ENCODE results near the gene PRG3. TPM values are rescaled to one million over a fixed set of nuclear protein-coding genes. Genes with fewer than 3 reads are reported as not detected.

Gene PRG3
- total and polyA plus RNA-seq, 2 of the 4 experiments (the other 2 are of a cell fraction), result not detected

GRCh38 chr11:57407010-57407920 lies 26.3 kb upstream of the PRG3 start:
- H2BK15ac ChIP-seq (ENCODE audit: low read depth, low read length), result no peak overlapping the region
- H3K4me1 ChIP-seq (ENCODE audit: control insufficient read depth, insufficient read depth, low read length), result peaks cover 3% of the 10 kb centered on the region; the same call in 1 of the 2 replicates
- H3K4me2 ChIP-seq (ENCODE audit: low read depth, low read length), result no peak overlapping the region
- no peak overlapping the region for H2BK20ac ChIP-seq (ENCODE audit: low read depth, low read length)
- no TSS peak for BruUV-seq (replicated peaks)
- H3K27me3 ChIP-seq (ENCODE audit: control insufficient read depth, insufficient read depth, low read length), result peaks cover 7% of the 10 kb centered on the region; the same call in 1 of the 2 replicates
- H2AFZ ChIP-seq (replicated peaks; ENCODE audit: low read length, poor library complexity), result no peak overlapping the region
- in situ Hi-C loops (cut with MboI; ENCODE audit: low sequenced_read_pairs) (no loop called here), intact Hi-C loops (cut with micrococcal nuclease) (no loop called here), dilution Hi-C loops (cut with HindIII; ENCODE audit: low sequenced_read_pairs, unreplicated experiment) (no loop called here)
- POLR2A ChIA-PET (ENCODE audit: unreplicated experiment), result no interaction called here
- H3K9me1 ChIP-seq (ENCODE audit: insufficient read depth, low read length), result no peaks in the 10 kb centered on the region
- H3K14ac ChIP-seq (replicated peaks; ENCODE audit: low read depth, low read length), result no peak overlapping the region
- CTCF ChIA-PET, result interaction anchor here (0.9 kb wide), 1 partner anchor 20 kb away, joined by 3 read pairs; no protein-coding TSS in a partner anchor
- no peak overlapping the region for H4K91ac ChIP-seq (ENCODE audit: insufficient read depth, low read depth, low read length)
- H4K5ac ChIP-seq (ENCODE audit: low read depth, low read length), result no peak overlapping the region
- H3K79me1 ChIP-seq (ENCODE audit: low read depth in 1 of 2, low read length in 2 of 2), result no peaks in the 10 kb centered on the region
- H3K36me3 ChIP-seq (ENCODE audit: control insufficient read depth, insufficient read depth, low read length), result peaks cover 18% of the 10 kb centered on the region
- no peaks in the 10 kb centered on the region for H4K20me1 ChIP-seq (ENCODE audit: insufficient read depth, low read length)
- 98% methylated on average over 5 of the region's 9 CpGs; no CpG with 5 or more reads in 1 of the 2 experiments for WGBS, 2 experiments (ENCODE audit: extremely low coverage in 2 of 2, insufficient read length in 1 of 2)
- no peak overlapping the region for H3K9ac ChIP-seq (ENCODE audit: low read depth, low read length)
- no peak overlapping the region for H2AK5ac ChIP-seq (ENCODE audit: low read depth, low read length)
- DNase-seq (no peak), ATAC-seq (ENCODE audit: low read depth) (no peak)
- no peak overlapping the region for H2BK120ac ChIP-seq (ENCODE audit: low read depth, low read length)
- no peak overlapping the region for H4K8ac ChIP-seq (ENCODE audit: low read depth in 2 of 2, low read length in 2 of 2)
- H3K56ac ChIP-seq (ENCODE audit: extremely low read depth, insufficient read depth, low read length), result no peak overlapping the region
- H2AK9ac ChIP-seq (replicated peaks; ENCODE audit: low read depth, low read length, poor library complexity), result no peak overlapping the region
- no peak overlapping the region for H3K4me3 ChIP-seq (ENCODE audit: insufficient read depth, low read depth, low read length)
- H2BK5ac ChIP-seq (ENCODE audit: low read depth, low read length, poor library complexity, severe bottlenecking), result no peak overlapping the region
- H3K4ac ChIP-seq (ENCODE audit: low read depth, low read length), result no peak overlapping the region
- H3K18ac ChIP-seq (ENCODE audit: low read depth, low read length), result no peak overlapping the region
- H3K27ac ChIP-seq (ENCODE audit: insufficient read depth, low read length), result no peak overlapping the region
- no peak overlapping the region for H3K23ac ChIP-seq (ENCODE audit: low read depth, low read length)
- H3K9me3 ChIP-seq (ENCODE audit: control insufficient read depth, insufficient read depth, low read length), result no peaks in the 10 kb centered on the region
- TF ChIP-seq MAZ (IDR thresholded peaks at IDR 0.05; ENCODE audit: borderline replicate concordance, low read depth, low read length) (no peak), MXI1 (IDR thresholded peaks at IDR 0.05; ENCODE audit: borderline replicate concordance, low read depth, low read length) (no peak), FOS (IDR thresholded peaks at IDR 0.05; ENCODE audit: low read depth, low read length) (no peak), SMC3 (IDR thresholded peaks at IDR 0.05; ENCODE audit: low read depth, low read length) (no peak), MAFK (IDR thresholded peaks at IDR 0.05; ENCODE audit: low read depth, low read length) (no peak), CEBPB (IDR thresholded peaks at IDR 0.05; ENCODE audit: low read depth, low read length) (no peak), RFX5 (IDR thresholded peaks at IDR 0.05; ENCODE audit: low read depth, low read length) (no peak), RAD21 (IDR thresholded peaks at IDR 0.05; ENCODE audit: low read length) (no peak), CHD1 (IDR thresholded peaks at IDR 0.05; ENCODE audit: low read depth, low read length) (no peak), BHLHE40 (IDR thresholded peaks at IDR 0.05; ENCODE audit: low read depth, low read length) (no peak), RCOR1 (IDR thresholded peaks at IDR 0.05; ENCODE audit: insufficient replicate concordance, low read length) (no peak), NFE2L2 (IDR thresholded peaks at IDR 0.05; ENCODE audit: low read depth, low read length) (no peak)
- TF ChIP-seq, protein P1, sequence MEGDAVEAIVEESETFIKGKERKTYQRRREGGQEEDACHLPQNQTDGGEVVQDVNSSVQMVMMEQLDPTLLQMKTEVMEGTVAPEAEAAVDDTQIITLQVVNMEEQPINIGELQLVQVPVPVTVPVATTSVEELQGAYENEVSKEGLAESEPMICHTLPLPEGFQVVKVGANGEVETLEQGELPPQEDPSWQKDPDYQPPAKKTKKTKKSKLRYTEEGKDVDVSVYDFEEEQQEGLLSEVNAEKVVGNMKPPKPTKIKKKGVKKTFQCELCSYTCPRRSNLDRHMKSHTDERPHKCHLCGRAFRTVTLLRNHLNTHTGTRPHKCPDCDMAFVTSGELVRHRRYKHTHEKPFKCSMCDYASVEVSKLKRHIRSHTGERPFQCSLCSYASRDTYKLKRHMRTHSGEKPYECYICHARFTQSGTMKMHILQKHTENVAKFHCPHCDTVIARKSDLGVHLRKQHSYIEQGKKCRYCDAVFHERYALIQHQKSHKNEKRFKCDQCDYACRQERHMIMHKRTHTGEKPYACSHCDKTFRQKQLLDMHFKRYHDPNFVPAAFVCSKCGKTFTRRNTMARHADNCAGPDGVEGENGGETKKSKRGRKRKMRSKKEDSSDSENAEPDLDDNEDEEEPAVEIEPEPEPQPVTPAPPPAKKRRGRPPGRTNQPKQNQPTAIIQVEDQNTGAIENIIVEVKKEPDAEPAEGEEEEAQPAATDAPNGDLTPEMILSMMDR (conservative IDR thresholded peaks at IDR 0.05; ENCODE audit: low read depth, low read length), result no peak
- TF ChIP-seq, protein P2, sequence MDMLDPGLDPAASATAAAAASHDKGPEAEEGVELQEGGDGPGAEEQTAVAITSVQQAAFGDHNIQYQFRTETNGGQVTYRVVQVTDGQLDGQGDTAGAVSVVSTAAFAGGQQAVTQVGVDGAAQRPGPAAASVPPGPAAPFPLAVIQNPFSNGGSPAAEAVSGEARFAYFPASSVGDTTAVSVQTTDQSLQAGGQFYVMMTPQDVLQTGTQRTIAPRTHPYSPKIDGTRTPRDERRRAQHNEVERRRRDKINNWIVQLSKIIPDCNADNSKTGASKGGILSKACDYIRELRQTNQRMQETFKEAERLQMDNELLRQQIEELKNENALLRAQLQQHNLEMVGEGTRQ (IDR thresholded peaks at IDR 0.05; ENCODE audit: low read depth, low read length), result no peak

All from IMR-90 (cell line).